ENCODE results near the gene CABCOCO1. TPM values are rescaled to one million over a fixed set of nuclear protein-coding genes. Genes with fewer than 3 reads are reported as not detected.

The CABCOCO1 gene
- total RNA-seq, 1 donor from 2014 or later: 0.30 TPM

GRCh38 chr10:61627266-61627665, 35.5 kb upstream of the CABCOCO1 start:
- no peak overlapping the region for H3K27ac Mint-ChIP-seq (ENCODE audit: unreplicated experiment)
- DNase-seq (ENCODE audit: low read depth, low spot score): no peak
- no peak for TF ChIP-seq CTCF (conservative IDR thresholded peaks at IDR 0.05)
- H3K9me3 Mint-ChIP-seq: no peaks in the 10 kb centered on the region
- H3K36me3 Mint-ChIP-seq (ENCODE audit: low read depth): no peaks in the 10 kb centered on the region
- peaks cover 40% of the 10 kb centered on the region for H3K4me1 Mint-ChIP-seq
- H3K4me3 Mint-ChIP-seq: no peak overlapping the region
- peaks cover 22% of the 10 kb centered on the region for H3K27me3 Mint-ChIP-seq (ENCODE audit: low read depth)

DNA sequence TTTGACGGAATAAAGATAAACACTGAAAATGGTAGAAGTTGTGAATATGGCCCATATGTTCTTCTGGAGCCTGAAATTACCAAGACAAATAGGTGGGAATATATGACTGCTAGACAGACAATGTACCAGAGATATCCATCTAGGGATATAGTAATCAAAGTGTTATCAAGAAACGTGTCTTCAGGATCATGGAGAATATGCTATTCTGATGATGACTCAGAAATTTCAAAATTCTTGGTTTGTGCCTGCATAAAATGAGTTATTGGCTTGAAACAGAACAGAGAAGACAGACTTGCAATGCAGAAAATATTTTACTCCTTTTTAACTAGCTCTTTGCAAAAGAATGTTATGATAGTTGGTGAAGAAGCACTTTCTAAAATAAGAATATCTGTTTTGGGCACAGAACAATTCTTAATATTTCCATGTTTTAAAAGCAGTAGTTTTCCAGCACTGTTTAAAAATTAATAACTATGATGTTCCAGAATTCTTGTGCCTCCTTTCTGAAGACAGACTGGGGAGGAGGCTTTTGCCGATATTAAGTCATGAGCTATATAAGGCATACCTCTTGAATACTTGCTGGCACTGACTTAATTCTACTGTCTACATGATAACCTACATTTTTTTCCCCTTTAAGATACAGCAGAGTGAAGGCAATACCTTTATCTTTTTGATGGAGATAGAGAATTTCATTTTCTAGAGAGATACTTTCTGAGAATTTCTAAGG, 34.4 kb upstream of the CABCOCO1 start:
- Mint-ChIP-seq H3K27ac (ENCODE audit: unreplicated experiment) (no peak overlapping the region), H3K27me3 (ENCODE audit: low read depth) (peaks cover 18% of the 10 kb centered on the region), H3K4me1 (peaks cover 29% of the 10 kb centered on the region), H3K9me3 (peaks cover under 1% of the 10 kb centered on the region), H3K36me3 (ENCODE audit: low read depth) (no peaks in the 10 kb centered on the region), H3K4me3 (no peak overlapping the region)
- TF ChIP-seq CTCF (conservative IDR thresholded peaks at IDR 0.05): no peak
- no peak for DNase-seq (ENCODE audit: low read depth, low spot score)

GRCh38 chr10:61628875-61629513, 33.7 kb upstream of the CABCOCO1 start:
- H3K9me3 Mint-ChIP-seq: peaks cover 4% of the 10 kb centered on the region
- H3K27me3 Mint-ChIP-seq (ENCODE audit: low read depth): peaks cover 15% of the 10 kb centered on the region
- TF ChIP-seq CTCF (conservative IDR thresholded peaks at IDR 0.05): no peak
- DNase-seq (ENCODE audit: low read depth, low spot score): no peak
- H3K4me1 Mint-ChIP-seq: peaks cover 23% of the 10 kb centered on the region
- no peak overlapping the region for H3K27ac Mint-ChIP-seq (ENCODE audit: unreplicated experiment)
- H3K36me3 Mint-ChIP-seq (ENCODE audit: low read depth): no peaks in the 10 kb centered on the region
- H3K4me3 Mint-ChIP-seq: no peak overlapping the region

- Mint-ChIP-seq H3K9me3 (peaks cover 4% of the 10 kb centered on the region), H3K36me3 (ENCODE audit: low read depth) (no peaks in the 10 kb centered on the region), H3K27me3 (ENCODE audit: low read depth) (peaks cover 15% of the 10 kb centered on the region), H3K4me3 (no peak overlapping the region), H3K4me1 (peaks cover 23% of the 10 kb centered on the region), H3K27ac (ENCODE audit: unreplicated experiment) (no peak overlapping the region)
- DNase-seq (ENCODE audit: low read depth, low spot score): no peak
- no peak for TF ChIP-seq CTCF (conservative IDR thresholded peaks at IDR 0.05)
Measured at GRCh38 chr10:61629576-61629975, 33.2 kb upstream of the CABCOCO1 start.

- Mint-ChIP-seq H3K36me3 (ENCODE audit: low read depth) (no peaks in the 10 kb centered on the region), H3K27ac (ENCODE audit: unreplicated experiment) (no peak overlapping the region), H3K4me3 (no peak overlapping the region), H3K9me3 (peaks cover 4% of the 10 kb centered on the region), H3K27me3 (ENCODE audit: low read depth) (peaks cover 3% of the 10 kb centered on the region), H3K4me1 (peaks cover 23% of the 10 kb centered on the region)
- DNase-seq (ENCODE audit: low read depth, low spot score): no peak
- no peak for TF ChIP-seq CTCF (conservative IDR thresholded peaks at IDR 0.05)
Measured at GRCh38 chr10:61632057-61632670, 30.6 kb upstream of the CABCOCO1 start.

Data from neural crest cell (in vitro differentiated cells).